Left ventricle myocardium inferior (tissue), 1 donor: ENCODE measurements around the gene INO80. TPM values are rescaled to one million over a fixed set of nuclear protein-coding genes. Genes with fewer than 3 reads are reported as not detected.

Source experiments
- DNase-seq: peaks from one replicate; pipeline ENCODE4 v3.0.0-alpha.2; 2020
- H3K27ac ChIP-seq: fragments of 200-600 bp; replicated peaks from 2 replicates; pipeline ENCODE4 v1.8.0; 2021
- H3K27me3 ChIP-seq: fragments of 200-600 bp; 2 replicates; pipeline ENCODE4 v1.8.0; 2021; ENCODE audit warnings: low read depth
- H3K36me3 ChIP-seq: fragments of 200-600 bp; 2 replicates; pipeline ENCODE4 v1.8.0; 2021
- H3K4me1 ChIP-seq: fragments of 200-600 bp; 2 replicates; pipeline ENCODE4 v1.8.0; 2021
- H3K4me3 ChIP-seq: fragments of 200-600 bp; 2 replicates; pipeline ENCODE4 v1.8.0; 2021; ENCODE audit warnings: mild to moderate bottlenecking, moderate library complexity
- H3K9me3 ChIP-seq: fragments of 200-600 bp; replicated peaks from 2 replicates; pipeline ENCODE4 v1.8.0; 2021
- CTCF ChIP-seq: fragments of 200-600 bp; IDR thresholded peaks from 2 replicates; pipeline ENCODE4 v1.8.0; 2021; ENCODE audit warnings: antibody characterized with exemption, mild to moderate bottlenecking, borderline replicate concordance
- intact Hi-C: fragments of 100-400 bp; cut with micrococcal nuclease; formaldehyde crosslinking; loops from one replicate; pipeline ENCODE4 v1.11.0; 2022
- total RNA-seq: library from RNA; stranded (reverse); fragmentation: NEBNext Ultra II Directional; extraction: Animal tissue kit (Norgen Biotek cat#: 25700); gene quantifications from one replicate; pipeline ENCODE4 v1.2.1, GENCODE V29; 2021
- donor health status: DM: no; HTN: yes; CAD: no; lungs with severe emphysema.

The INO80 gene
- total RNA-seq, 1 donor from 2014 or later: 8.6 TPM

GRCh38 chr15:41039121-41039520, 77.0 kb downstream of the INO80 start:
- no peak for DNase-seq
- no peak overlapping the region for H3K4me3 ChIP-seq
- no peak for TF ChIP-seq CTCF
- no peaks in the 10 kb centered on the region for H3K9me3 ChIP-seq
- no peak overlapping the region for H3K27ac ChIP-seq
- peaks cover 52% of the 10 kb centered on the region for H3K36me3 ChIP-seq
- H3K4me1 ChIP-seq: no peaks in the 10 kb centered on the region
- intact Hi-C loops: no loop called here
- no peaks in the 10 kb centered on the region for H3K27me3 ChIP-seq

- H3K36me3 ChIP-seq: peaks cover 24% of the 10 kb centered on the region
Observed at GRCh38 chr15:41032079-41032328, 84.1 kb downstream of the INO80 start.

GRCh38 chr15:41031232-41032078, 84.6 kb downstream of the INO80 start:
- H3K27ac ChIP-seq: no peak overlapping the region
- H3K4me1 ChIP-seq: peaks cover 10% of the 10 kb centered on the region
- H3K36me3 ChIP-seq: peaks cover 29% of the 10 kb centered on the region
- intact Hi-C loops: no loop called here
- DNase-seq: no peak
- no peak for TF ChIP-seq CTCF
- no peak overlapping the region for H3K4me3 ChIP-seq
- no peaks in the 10 kb centered on the region for H3K9me3 ChIP-seq
- no peaks in the 10 kb centered on the region for H3K27me3 ChIP-seq

More at GRCh38 chr15:41032079-41032328, 84.1 kb downstream of the INO80 start:
- Histone ChIP-seq H3K4me3 (no peak overlapping the region), H3K4me1 (peaks cover 10% of the 10 kb centered on the region), H3K9me3 (no peaks in the 10 kb centered on the region), H3K27ac (no peak overlapping the region), H3K27me3 (no peaks in the 10 kb centered on the region)
- no peak for DNase-seq
- intact Hi-C loops: no loop called here
- TF ChIP-seq CTCF: no peak

- Histone ChIP-seq H3K27me3 (no peaks in the 10 kb centered on the region), H3K36me3 (peaks cover 36% of the 10 kb centered on the region), H3K4me3 (no peak overlapping the region), H3K9me3 (no peaks in the 10 kb centered on the region), H3K27ac (no peak overlapping the region), H3K4me1 (peaks cover 22% of the 10 kb centered on the region)
- intact Hi-C loops: no loop called here
- no peak for DNase-seq
- TF ChIP-seq CTCF: no peak
Observed at GRCh38 chr15:41028853-41029252, 87.2 kb downstream of the INO80 start.

- Histone ChIP-seq H3K36me3 (peaks cover 34% of the 10 kb centered on the region), H3K4me1 (peaks cover 26% of the 10 kb centered on the region), H3K4me3 (no peak overlapping the region), H3K27ac (no peak overlapping the region), H3K27me3 (no peaks in the 10 kb centered on the region), H3K9me3 (no peaks in the 10 kb centered on the region)
- no peak for TF ChIP-seq CTCF
- DNase-seq: no peak
- intact Hi-C loops: no loop called here
Observed at GRCh38 chr15:41025393-41025792, 90.7 kb downstream of the INO80 start.
